Esophagus (tissue), 2 donors: Measurements from ENCODE around the gene RILPL2. TPM values are rescaled to one million over a fixed set of nuclear protein-coding genes. Genes with fewer than 3 reads are reported as not detected.
"Not testable (repeated sequence)": the region's sequence is repeated elsewhere in the genome, so short reads cannot be mapped to it uniquely, and the experiment has no call there.

Experiments
- H3K27ac ChIP-seq, 2 donors: one replicate each; pipeline ENCODE4 v1.5.1; 2013; ENCODE audit warnings: low read depth in 2 of 2, mild to moderate bottlenecking in 2 of 2, inconsistent platforms in 1 of 2, low read length in 1 of 2, moderate library complexity in 1 of 2
- H3K27me3 ChIP-seq, 2 donors: one replicate each; pipeline ENCODE4 v1.6.1; 2013; ENCODE audit warnings: low read length in 2 of 2, control low read depth in 1 of 2, mild to moderate bottlenecking in 1 of 2; ENCODE audit not compliant: insufficient read depth in 2 of 2, control insufficient read depth in 1 of 2
- H3K36me3 ChIP-seq, 2 donors: one replicate each; pipeline ENCODE4 v1.6.1; 2013; ENCODE audit warnings: low read length in 1 of 2; ENCODE audit not compliant: control insufficient read depth in 2 of 2, insufficient read depth in 2 of 2
- H3K4me1 ChIP-seq, 2 donors: one replicate each; pipeline ENCODE4 v1.6.1; 2013; ENCODE audit warnings: low read length in 1 of 2; ENCODE audit not compliant: control insufficient read depth in 2 of 2, insufficient read depth in 2 of 2
- H3K4me3 ChIP-seq, 2 donors: one replicate each; pipeline ENCODE4 v1.5.1; 2013; ENCODE audit warnings: low read length in 2 of 2, mild to moderate bottlenecking in 2 of 2, low read depth in 1 of 2, moderate library complexity in 1 of 2
- H3K9me3 ChIP-seq, 2 donors: one replicate each; pipeline ENCODE4 v1.6.1; 2013; ENCODE audit warnings: mild to moderate bottlenecking in 2 of 2, low read depth in 1 of 2, low read length in 1 of 2, moderate library complexity in 1 of 2; ENCODE audit not compliant: control insufficient read depth in 2 of 2, insufficient read depth in 1 of 2
- WGBS, 2 donors: extraction: QIAGEN DNeasy Blood & Tissue Kit; methylation state at CpG; one replicate each; pipeline ENCODE4 v1.1.7; 2013; 5-methylcytosine and 5-hydroxymethylcytosine counted together
- polyA plus RNA-seq, 2 donors: library from polyadenylated mRNA; stranded (reverse); fragments of 200-250 nt; gene quantifications; one replicate each; pipeline ENCODE4 v1.2.3, GENCODE V29; 2013
- donor health status: healthy with polysubstance abuse.
- donor health status: Bipolar disorder and iron deficiency.

Gene RILPL2
- polyA plus RNA-seq, 2 donors = 1.6 to 2.3 TPM

GRCh38 chr12:123435636-123436016, 858 bp downstream of the RILPL2 start:
- Histone ChIP-seq H3K4me3 (peak overlapping the region; percentile 58 to 83), H3K9me3 (no peaks in the 10 kb centered on the region), H3K27ac (peak overlapping the region in 1 of 2 donors; percentile 76), H3K4me1 (peaks cover 5 to 6% of the 10 kb centered on the region in 2 donors), H3K36me3 (no peaks in the 10 kb centered on the region), H3K27me3 (no peaks in the 10 kb centered on the region)
- 43 to 44% methylated on average over 5 of the region's 5 CpGs for WGBS, 2 donors

- no peak overlapping the region for H3K27ac ChIP-seq
- peaks cover 5 to 6% of the 10 kb centered on the region in 2 donors for H3K4me1 ChIP-seq
- no peaks in the 10 kb centered on the region for H3K27me3 ChIP-seq
- no peaks in the 10 kb centered on the region for H3K9me3 ChIP-seq
- WGBS, 2 donors = 91 to 93% methylated on average over 6 of the region's 6 CpGs
- H3K4me3 ChIP-seq = no peak overlapping the region
- peaks cover 0 to 1% of the 10 kb centered on the region in 2 donors for H3K36me3 ChIP-seq
Measured at GRCh38 chr12:123433615-123434014, 2.9 kb downstream of the RILPL2 start.

DNA sequence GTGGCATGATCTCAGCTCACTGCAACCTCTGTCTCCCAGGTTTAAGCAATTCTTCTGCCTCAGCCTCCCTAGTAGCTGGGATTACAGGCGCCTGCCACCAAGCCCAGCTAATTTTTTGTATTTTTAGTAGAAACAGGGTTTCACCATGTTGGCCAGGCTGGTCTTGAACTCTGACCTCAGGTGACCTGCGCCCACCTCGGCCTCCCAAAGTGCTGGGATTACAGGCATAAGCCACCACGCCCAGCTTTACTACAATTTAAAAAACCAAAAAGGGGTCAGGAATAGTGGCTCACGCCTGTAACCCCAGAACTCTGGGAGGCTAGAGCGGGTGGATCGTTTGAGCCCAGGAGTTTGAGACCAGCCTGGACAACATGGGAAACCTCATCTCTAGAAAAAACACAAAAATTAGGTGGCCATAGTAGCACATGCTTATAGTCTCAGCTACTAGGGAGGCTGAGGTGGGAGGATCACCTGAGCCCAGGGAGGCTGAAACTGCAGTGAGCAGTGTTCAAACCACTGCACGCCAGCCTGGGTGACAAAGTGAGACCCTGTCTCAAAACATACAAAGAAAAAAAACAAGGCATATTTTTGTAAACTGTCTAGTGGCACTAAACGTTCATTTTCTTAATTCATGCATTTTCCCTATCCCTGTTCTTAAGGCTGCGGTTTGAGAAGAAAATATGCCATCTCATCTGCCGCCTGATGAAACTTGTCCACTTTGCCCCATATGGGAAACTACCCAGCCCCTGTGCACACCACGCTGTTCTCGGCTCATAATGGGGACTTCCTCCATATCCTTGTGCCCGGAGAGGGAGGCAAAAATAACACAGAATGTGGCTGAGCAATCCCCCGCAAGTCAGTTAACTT, 4.3 kb downstream of the RILPL2 start:
- not testable (repeated sequence) for H3K9me3 ChIP-seq, H3K27me3 ChIP-seq, H3K36me3 ChIP-seq, H3K4me1 ChIP-seq
- Histone ChIP-seq H3K27ac (peak overlapping the region; percentile 5 to 61), H3K4me3 (peak overlapping the region in 1 of 2 donors; percentile 6)
- 61 to 65% methylated on average over 15 of the region's 15 CpGs for WGBS, 2 donors

DNA sequence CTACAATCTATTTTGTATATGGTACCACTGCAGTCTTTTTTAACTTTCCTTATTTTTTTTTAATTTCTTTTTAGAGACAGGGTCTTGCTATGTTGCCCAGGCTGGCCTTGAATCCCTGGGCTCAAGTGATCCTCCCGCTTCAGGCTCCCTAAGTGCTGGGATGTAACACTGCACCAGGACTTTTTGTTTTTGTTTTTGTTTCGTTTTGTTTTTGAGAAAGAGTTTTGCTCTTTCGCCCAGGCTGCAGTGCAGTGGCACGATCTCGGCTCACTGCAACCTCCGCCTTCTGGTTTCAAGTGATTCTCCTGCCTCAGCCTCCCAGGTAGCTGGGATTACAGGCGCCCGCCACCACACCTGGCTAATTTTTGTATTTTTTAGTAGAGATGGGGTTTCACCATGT, 7.4 kb downstream of the RILPL2 start:
- 94 to 97% methylated on average over 8 of the region's 8 CpGs for whole genome bisulfite sequencing, 2 donors
- not testable (repeated sequence) for H3K4me3 ChIP-seq, H3K4me1 ChIP-seq, H3K36me3 ChIP-seq, H3K27ac ChIP-seq, H3K9me3 ChIP-seq, H3K27me3 ChIP-seq

DNA sequence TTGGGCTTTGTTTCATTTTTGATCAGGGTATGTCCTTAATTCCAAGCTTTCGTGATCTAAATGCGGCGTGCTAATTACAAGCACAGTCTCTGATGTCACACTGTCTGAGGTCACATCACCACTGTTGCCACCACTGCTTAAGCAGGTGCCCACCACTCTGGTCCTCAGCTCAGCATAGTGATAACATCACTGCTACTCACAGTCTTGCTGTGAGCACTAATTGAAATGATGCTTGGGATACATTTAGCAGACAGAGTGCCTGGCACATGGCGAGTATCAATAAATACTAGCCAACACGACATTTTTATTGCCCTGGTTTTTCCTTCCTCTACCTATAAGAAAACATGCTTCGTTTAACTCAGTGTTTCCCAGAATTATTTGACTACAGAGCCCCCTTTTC, 7.9 kb downstream of the RILPL2 start:
- H3K27me3 ChIP-seq = no peaks in the 10 kb centered on the region
- H3K9me3 ChIP-seq = no peaks in the 10 kb centered on the region
- H3K27ac ChIP-seq = no peak overlapping the region
- WGBS, 2 donors = 91 to 92% methylated on average over 6 of the region's 6 CpGs
- peaks cover 0 to 7% of the 10 kb centered on the region in 2 donors for H3K36me3 ChIP-seq
- peaks cover 0 to 2% of the 10 kb centered on the region in 2 donors for H3K4me1 ChIP-seq
- no peak overlapping the region for H3K4me3 ChIP-seq

- 90 to 92% methylated on average over 8 of the region's 8 CpGs for WGBS, 2 donors
- H3K4me1 ChIP-seq = no peaks in the 10 kb centered on the region
- H3K36me3 ChIP-seq = peaks cover 0 to 7% of the 10 kb centered on the region in 2 donors
Measured at GRCh38 chr12:123427036-123427769, 9.3 kb downstream of the RILPL2 start.

GRCh38 chr12:123421314-123421713, 15.2 kb downstream of the RILPL2 start:
- H3K9me3 ChIP-seq = no peaks in the 10 kb centered on the region
- no peak overlapping the region for H3K4me3 ChIP-seq
- WGBS, 2 donors = 81 to 98% methylated on average over 2 of the region's 2 CpGs
- H3K36me3 ChIP-seq = no peaks in the 10 kb centered on the region
- no peaks in the 10 kb centered on the region for H3K27me3 ChIP-seq
- H3K4me1 ChIP-seq = no peaks in the 10 kb centered on the region
- H3K27ac ChIP-seq = no peak overlapping the region

More at GRCh38 chr12:123427036-123427769, 9.3 kb downstream of the RILPL2 start:
- Histone ChIP-seq H3K4me3 (no peak overlapping the region), H3K9me3 (no peaks in the 10 kb centered on the region), H3K27ac (no peak overlapping the region), H3K27me3 (no peaks in the 10 kb centered on the region)

DNA sequence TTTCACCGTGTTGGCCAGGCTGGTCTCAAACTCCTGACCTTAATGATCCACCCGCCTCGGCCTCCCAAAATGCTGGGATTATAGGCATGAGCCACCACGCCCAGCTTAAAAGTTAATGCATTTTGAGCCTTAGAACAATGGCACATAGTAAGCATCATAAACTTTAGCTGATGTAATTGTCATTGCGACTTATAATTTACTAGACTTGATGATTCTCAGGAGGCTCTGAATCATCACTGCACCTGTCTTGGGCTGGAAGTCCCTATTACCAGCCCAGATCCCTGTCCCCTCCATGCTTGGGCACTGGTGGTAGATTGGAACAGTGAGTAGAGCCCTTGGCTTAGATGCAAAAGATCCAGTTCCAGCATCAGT, 26.5 kb downstream of the RILPL2 start:
- peak overlapping the region in 1 of 2 donors; percentile 7 for H3K27ac ChIP-seq
- 76 to 88% methylated on average over 5 of the region's 5 CpGs for WGBS, 2 donors

GRCh38 chr12:123409284-123410040, 27.0 kb downstream of the RILPL2 start:
- not testable (repeated sequence) for H3K27me3 ChIP-seq, H3K9me3 ChIP-seq, H3K4me3 ChIP-seq, H3K27ac ChIP-seq, H3K4me1 ChIP-seq
- 85 to 87% methylated on average over 11 of the region's 11 CpGs for WGBS, 2 donors
- H3K36me3 ChIP-seq = peaks cover 2 to 21% of the 10 kb centered on the region in 2 donors

More for the DNA sequence above, 26.5 kb downstream of the RILPL2 start:
- Histone ChIP-seq H3K4me3 (no peak overlapping the region), H3K9me3 (no peaks in the 10 kb centered on the region), H3K36me3 (peaks cover 0 to 18% of the 10 kb centered on the region in 2 donors), H3K27me3 (no peaks in the 10 kb centered on the region), H3K4me1 (no peaks in the 10 kb centered on the region)
